ENCODE measurements around the gene ZRANB2.

The ZRANB2 gene

GRCh38 chr1:71047635-71048607 lies 32.9 kb downstream of the ZRANB2 start, which contains the start of gene PTGER3:
Gene PTGER3, minus strand, starts transcription at chr1:71047816. Its CDS starts 239 bp downstream, at chr1:71047577.
- Mint-ChIP-seq H3K36me3 (no peaks in the 10 kb centered on the region), H3K27me3 (peaks cover 22% of the 10 kb centered on the region), H3K4me1 (peaks cover 10% of the 10 kb centered on the region), H3K27ac (no peak within 1 kb of the TSS), H3K9me3 (no peaks in the 10 kb centered on the region), H3K4me3 (peak within 1 kb of the TSS; percentile 81)
- DNase-seq (ENCODE audit: low spot score in 2 of 2) (peak in 1 of 2 donors; percentile 18), ATAC-seq (ENCODE audit: low read depth) (peak; percentile 50)

- Mint-ChIP-seq H3K4me3 (peak overlapping the region; percentile 81), H3K9me3 (no peaks in the 10 kb centered on the region), H3K27ac (no peak overlapping the region), H3K36me3 (no peaks in the 10 kb centered on the region), H3K27me3 (peaks cover 22% of the 10 kb centered on the region), H3K4me1 (peaks cover 10% of the 10 kb centered on the region)
- DNase-seq (ENCODE audit: low spot score in 2 of 2) (peak; percentile 4 to 22), ATAC-seq (ENCODE audit: low read depth) (peak; percentile 54)
Measured at GRCh38 chr1:71046891-71047634, 33.8 kb downstream of the ZRANB2 start.

GRCh38 chr1:71045463-71046028 lies 35.3 kb downstream of the ZRANB2 start:
- Mint-ChIP-seq H3K27me3 (peaks cover 23% of the 10 kb centered on the region), H3K36me3 (no peaks in the 10 kb centered on the region), H3K4me3 (peak overlapping the region; percentile 33), H3K27ac (no peak overlapping the region), H3K4me1 (peaks cover 10% of the 10 kb centered on the region), H3K9me3 (no peaks in the 10 kb centered on the region)
- DNase-seq (ENCODE audit: low spot score in 2 of 2) (no peak), ATAC-seq (ENCODE audit: low read depth) (no peak)

GRCh38 chr1:71044833-71045232 lies 36.0 kb downstream of the ZRANB2 start:
- DNase-seq (ENCODE audit: low spot score in 2 of 2) (no peak), ATAC-seq (ENCODE audit: low read depth) (no peak)
- Mint-ChIP-seq H3K4me1 (peaks cover 8% of the 10 kb centered on the region), H3K4me3 (no peak overlapping the region), H3K36me3 (no peaks in the 10 kb centered on the region), H3K9me3 (no peaks in the 10 kb centered on the region), H3K27me3 (peaks cover 22% of the 10 kb centered on the region), H3K27ac (no peak overlapping the region)

GRCh38 chr1:71043065-71043464 lies 37.8 kb downstream of the ZRANB2 start:
- H3K27me3 Mint-ChIP-seq: peaks cover 29% of the 10 kb centered on the region
- ATAC-seq (ENCODE audit: low read depth) (no peak), DNase-seq (ENCODE audit: low spot score in 2 of 2) (no peak)
- no peaks in the 10 kb centered on the region for H3K9me3 Mint-ChIP-seq
- H3K27ac Mint-ChIP-seq: no peak overlapping the region
- H3K4me3 Mint-ChIP-seq: no peak overlapping the region
- peaks cover 5% of the 10 kb centered on the region for H3K4me1 Mint-ChIP-seq
- no peaks in the 10 kb centered on the region for H3K36me3 Mint-ChIP-seq

- Mint-ChIP-seq H3K27me3 (peaks cover 26% of the 10 kb centered on the region), H3K4me1 (no peaks in the 10 kb centered on the region), H3K36me3 (no peaks in the 10 kb centered on the region), H3K4me3 (no peak overlapping the region), H3K9me3 (no peaks in the 10 kb centered on the region), H3K27ac (no peak overlapping the region)
- ATAC-seq (ENCODE audit: low read depth) (no peak), DNase-seq (ENCODE audit: low spot score in 2 of 2) (no peak)
Measured at GRCh38 chr1:71041806-71042205, 39.0 kb downstream of the ZRANB2 start.

DNA sequence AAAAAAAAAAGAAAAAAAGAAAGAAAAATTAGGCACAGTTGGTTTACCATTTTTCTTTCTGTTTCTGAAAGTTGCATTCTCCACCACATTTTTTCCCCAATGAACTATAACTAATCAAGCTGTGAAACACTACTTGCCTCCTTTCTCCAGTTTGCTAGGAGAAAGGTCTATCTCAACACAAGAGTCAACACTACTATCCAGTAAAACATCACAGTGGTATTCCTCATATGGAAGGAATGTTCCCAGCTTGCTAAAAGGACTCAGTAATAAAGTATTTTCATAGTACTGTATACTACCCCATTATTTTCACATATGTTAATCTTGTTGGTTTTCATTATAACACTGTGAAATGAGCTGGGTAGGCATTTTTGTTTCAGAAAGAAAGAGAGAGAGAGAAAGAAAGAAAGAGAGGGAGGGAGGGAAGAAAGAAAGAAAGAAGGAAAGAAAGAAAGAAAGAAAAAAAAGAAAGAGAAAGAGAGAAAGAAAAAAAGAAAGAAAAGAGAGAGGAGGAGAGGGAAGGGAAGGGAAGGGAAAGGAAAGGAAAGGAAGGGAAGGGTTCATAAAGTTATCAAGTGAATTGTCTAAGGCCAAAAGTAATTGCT lies 41.1 kb downstream of the ZRANB2 start:
- Mint-ChIP-seq H3K4me3 (no peak overlapping the region), H3K27ac (no peak overlapping the region), H3K36me3 (no peaks in the 10 kb centered on the region), H3K9me3 (no peaks in the 10 kb centered on the region), H3K27me3 (peaks cover 23% of the 10 kb centered on the region), H3K4me1 (no peaks in the 10 kb centered on the region)
- no peak for ATAC-seq (ENCODE audit: low read depth)
- no peak for DNase-seq (ENCODE audit: low spot score in 2 of 2)

- no peak overlapping the region for H3K27ac Mint-ChIP-seq
- H3K36me3 Mint-ChIP-seq: no peaks in the 10 kb centered on the region
- H3K9me3 Mint-ChIP-seq: no peaks in the 10 kb centered on the region
- no peaks in the 10 kb centered on the region for H3K4me1 Mint-ChIP-seq
- ATAC-seq (ENCODE audit: low read depth) (no peak), DNase-seq (ENCODE audit: low spot score in 2 of 2) (no peak)
- no peak overlapping the region for H3K4me3 Mint-ChIP-seq
- peaks cover 23% of the 10 kb centered on the region for H3K27me3 Mint-ChIP-seq
Measured at GRCh38 chr1:71038942-71039341, 41.9 kb downstream of the ZRANB2 start.

DNA sequence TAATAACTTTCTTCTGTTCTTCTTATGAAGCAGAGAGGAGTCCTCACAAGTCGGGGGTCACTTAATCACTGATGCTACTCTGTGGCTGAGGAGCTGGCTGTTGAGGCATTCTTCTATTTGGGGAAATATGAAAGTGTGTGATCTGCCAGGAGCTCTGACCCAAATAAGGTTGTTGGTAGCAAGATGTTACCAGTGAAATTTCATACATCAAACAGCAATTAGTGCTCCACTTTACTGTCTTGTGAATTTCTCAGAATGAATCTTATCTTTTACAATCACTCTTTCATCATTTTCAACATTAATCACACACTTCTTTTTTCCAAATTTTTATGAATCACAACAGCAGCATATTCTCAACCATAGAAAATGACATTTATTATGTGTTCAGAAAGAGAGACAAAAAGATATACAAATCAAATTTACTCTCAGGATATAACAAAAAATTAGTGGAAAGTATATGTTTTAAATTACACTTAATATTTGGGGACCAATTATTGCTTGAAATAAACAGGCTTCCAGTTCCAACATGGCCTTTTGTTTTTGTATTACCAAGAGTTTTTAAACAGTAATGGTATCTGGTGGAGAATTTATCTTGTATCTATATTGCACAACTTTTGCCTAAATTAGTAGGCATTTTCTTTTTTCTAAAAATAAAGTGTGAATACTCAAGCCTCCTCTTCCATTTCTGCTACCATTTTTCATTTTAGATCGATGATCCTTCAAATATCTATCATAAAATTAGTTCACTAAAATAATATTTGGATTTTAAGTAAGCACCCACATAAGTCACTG lies 42.8 kb downstream of the ZRANB2 start:
- DNase-seq (ENCODE audit: low spot score in 2 of 2) (no peak), ATAC-seq (ENCODE audit: low read depth) (no peak)
- H3K27ac Mint-ChIP-seq: no peak overlapping the region
- H3K4me1 Mint-ChIP-seq: no peaks in the 10 kb centered on the region
- H3K36me3 Mint-ChIP-seq: no peaks in the 10 kb centered on the region
- H3K4me3 Mint-ChIP-seq: no peak overlapping the region
- no peaks in the 10 kb centered on the region for H3K9me3 Mint-ChIP-seq
- H3K27me3 Mint-ChIP-seq: peaks cover 23% of the 10 kb centered on the region

DNA sequence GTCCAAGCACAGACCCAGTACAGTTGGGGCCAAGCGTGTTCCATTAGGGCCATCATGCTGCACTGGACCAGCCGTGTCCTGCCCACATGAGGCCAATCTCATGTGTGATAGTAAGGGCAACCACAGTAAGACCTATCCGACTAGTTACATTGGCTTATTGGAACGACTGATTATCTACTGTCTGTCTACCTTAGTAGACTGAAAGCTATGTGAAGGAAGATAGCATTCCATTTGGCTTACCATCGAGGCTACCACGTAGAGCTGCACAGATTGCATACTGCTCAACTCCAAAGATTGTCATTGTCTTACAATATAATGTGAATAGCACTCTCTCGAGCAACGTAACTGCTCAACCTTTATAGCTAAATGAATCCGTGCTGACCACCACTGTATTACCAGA lies 43.8 kb downstream of the ZRANB2 start:
- H3K4me1 Mint-ChIP-seq: no peaks in the 10 kb centered on the region
- no peak for DNase-seq (ENCODE audit: low spot score in 2 of 2)
- peaks cover 23% of the 10 kb centered on the region for H3K27me3 Mint-ChIP-seq
- H3K27ac Mint-ChIP-seq: no peak overlapping the region
- no peaks in the 10 kb centered on the region for H3K9me3 Mint-ChIP-seq
- ATAC-seq (ENCODE audit: low read depth): no peak
- H3K4me3 Mint-ChIP-seq: no peak overlapping the region
- no peaks in the 10 kb centered on the region for H3K36me3 Mint-ChIP-seq

DNA sequence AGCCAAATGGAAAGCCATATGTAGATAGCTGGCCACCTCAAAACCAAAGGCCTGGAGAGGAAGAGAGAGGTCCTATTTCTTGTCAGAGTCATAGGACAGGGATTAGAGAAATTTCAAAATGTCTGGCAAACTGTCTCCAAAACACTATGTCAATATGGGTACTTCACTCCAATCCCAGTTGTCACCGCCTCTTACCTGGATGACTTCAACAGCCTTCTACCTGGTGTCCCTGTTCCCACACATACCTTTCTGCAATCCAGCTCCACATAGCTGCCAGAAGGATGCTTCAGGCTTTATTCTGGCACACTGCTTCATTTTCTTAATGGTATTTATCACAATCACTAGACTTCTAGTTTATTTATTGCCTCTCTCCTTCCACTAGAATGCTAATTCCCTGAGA lies 47.7 kb downstream of the ZRANB2 start:
- ATAC-seq (ENCODE audit: low read depth) (no peak), DNase-seq (ENCODE audit: low spot score in 2 of 2) (no peak)
- Mint-ChIP-seq H3K4me1 (no peaks in the 10 kb centered on the region), H3K9me3 (no peaks in the 10 kb centered on the region), H3K27me3 (peaks cover 11% of the 10 kb centered on the region), H3K4me3 (no peak overlapping the region), H3K27ac (no peak overlapping the region), H3K36me3 (no peaks in the 10 kb centered on the region)

DNA sequence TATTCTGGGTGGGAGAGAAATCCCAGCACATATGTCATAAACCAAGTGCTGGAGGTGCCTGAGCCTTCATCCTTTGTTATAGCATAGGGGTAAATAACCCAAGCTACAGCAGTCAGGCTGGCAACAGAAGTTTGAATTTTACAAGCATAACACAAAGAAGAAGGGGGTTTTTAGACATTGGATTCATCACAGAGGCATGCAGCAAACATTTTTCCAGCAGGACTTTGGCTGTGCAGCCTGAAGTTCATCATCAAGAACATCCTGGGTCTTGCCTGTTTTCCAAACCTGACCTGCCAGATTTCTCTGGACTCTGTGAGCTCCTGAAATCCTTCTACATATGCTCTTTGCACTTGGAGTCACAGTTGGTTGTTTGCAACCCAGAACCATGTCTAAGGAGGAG lies 49.4 kb downstream of the ZRANB2 start:
- DNase-seq (ENCODE audit: low spot score in 2 of 2) (no peak), ATAC-seq (ENCODE audit: low read depth) (no peak)
- H3K27me3 Mint-ChIP-seq: peaks cover 9% of the 10 kb centered on the region
- H3K27ac Mint-ChIP-seq: no peak overlapping the region
- H3K9me3 Mint-ChIP-seq: no peaks in the 10 kb centered on the region
- no peaks in the 10 kb centered on the region for H3K36me3 Mint-ChIP-seq
- H3K4me1 Mint-ChIP-seq: no peaks in the 10 kb centered on the region
- no peak overlapping the region for H3K4me3 Mint-ChIP-seq

GRCh38 chr1:71030026-71030425 lies 50.8 kb downstream of the ZRANB2 start:
- Mint-ChIP-seq H3K27ac (no peak overlapping the region), H3K4me1 (no peaks in the 10 kb centered on the region), H3K36me3 (no peaks in the 10 kb centered on the region), H3K9me3 (no peaks in the 10 kb centered on the region), H3K27me3 (peaks cover 2% of the 10 kb centered on the region), H3K4me3 (no peak overlapping the region)
- ATAC-seq (ENCODE audit: low read depth) (no peak), DNase-seq (ENCODE audit: low spot score in 2 of 2) (no peak)
